HEK293 (cell line): ENCODE measurements around the gene TMEM181.
"Not testable (repeated sequence)": the region's sequence is repeated elsewhere in the genome, so short reads cannot be mapped to it uniquely, and the experiment has no call there.

Experiments used
- CTCF ChIA-PET: fragments of 350-600 bp; formaldehyde crosslinking; extraction: SDS; loops from one replicate; lab custom pipeline; 2021; ENCODE audit warnings: antibody characterized with exemption; lab: Yijun Ruan, JAX
- POLR2A ChIA-PET: fragments of 300-600 bp; formaldehyde crosslinking; extraction: SDS; loops from one replicate; lab custom pipeline; 2020; ENCODE audit warnings: antibody characterized with exemption, inconsistent platforms; lab: Yijun Ruan, JAX
- H3K27ac ChIP-seq: fragments of 200-500 bp; sonication (Bioruptor generic); 2 replicates; pipeline ENCODE4 v1.5.1; 2014; ENCODE audit warnings: low read depth, low read length, control low read depth, inconsistent platforms; ENCODE audit errors: extremely low read depth
- H3K36me3 ChIP-seq, 2 experiments: fragments of 200-500 bp in 1 of 2; sonication (Bioruptor generic) in 1 of 2; 1 replicate in 1 of 2; 2 replicates in 1 of 2; pipeline ENCODE4 v1.5.1; 2014 to 2017; ENCODE audit warnings: inconsistent platforms in 2 of 2, low read length in 2 of 2; ENCODE audit not compliant: control insufficient read depth in 2 of 2, insufficient read depth in 1 of 2
- H3K4me1 ChIP-seq: fragments of 200-500 bp; sonication (Bioruptor generic); 2 replicates; pipeline ENCODE4 v1.5.1; 2014; ENCODE audit warnings: mild to moderate bottlenecking, low read length, inconsistent platforms; ENCODE audit not compliant: control insufficient read depth, insufficient read depth
- H3K4me3 ChIP-seq: 2 replicates; pipeline ENCODE4 v1.5.1; 2011; ENCODE audit warnings: low read depth, mild to moderate bottlenecking, control low read depth, low read length, moderate library complexity
- H3K9me3 ChIP-seq: fragments of 200-500 bp; sonication (Bioruptor generic); 2 replicates; pipeline ENCODE4 v1.5.1; 2014; ENCODE audit warnings: low read depth, low read length, inconsistent platforms; ENCODE audit not compliant: control insufficient read depth, insufficient read depth
- GLI2 ChIP-seq: fragments of 450-650 bp; formaldehyde crosslinking; IDR thresholded peaks from 2 replicates; pipeline ENCODE4; 2017; ENCODE audit warnings: missing biosample characterization, missing genetic modification characterization, low read depth, borderline replicate concordance
- IKZF3 ChIP-seq: fragments of 450-650 bp; IDR thresholded peaks from 2 replicates; pipeline ENCODE4 v1.5.0; 2018; ENCODE audit warnings: missing biosample characterization, mild to moderate bottlenecking, missing genetic modification characterization, moderate library complexity
- OVOL3 ChIP-seq: fragments of 450-650 bp; formaldehyde crosslinking; IDR thresholded peaks from 2 replicates; pipeline ENCODE4 v1.5.1; 2016; ENCODE audit warnings: missing biosample characterization, missing genetic modification characterization
- SCRT2 ChIP-seq: fragments of 450-650 bp; formaldehyde crosslinking; IDR thresholded peaks from 2 replicates; pipeline ENCODE4 v1.5.1; 2016; ENCODE audit warnings: missing biosample characterization, missing genetic modification characterization
- YY2 ChIP-seq: fragments of 450-650 bp; formaldehyde crosslinking; IDR thresholded peaks from 2 replicates; pipeline ENCODE4 v1.5.1; 2016; ENCODE audit warnings: missing biosample characterization, missing genetic modification characterization
- ZFP41 ChIP-seq: fragments of 450-650 bp; formaldehyde crosslinking; IDR thresholded peaks from 2 replicates; pipeline ENCODE4 v1.5.1; 2016; ENCODE audit warnings: missing biosample characterization, missing genetic modification characterization, borderline replicate concordance
- ZIC2 ChIP-seq: fragments of 450-650 bp; formaldehyde crosslinking; IDR thresholded peaks from 2 replicates; pipeline ENCODE4 v1.5.1; 2016; ENCODE audit warnings: missing biosample characterization, missing genetic modification characterization
- ZNF10 ChIP-seq: fragments of 450-650 bp; formaldehyde crosslinking; IDR thresholded peaks from 2 replicates; pipeline ENCODE4 v1.5.1; 2017; ENCODE audit warnings: missing biosample characterization, missing genetic modification characterization
- ZNF114 ChIP-seq: fragments of 450-650 bp; formaldehyde crosslinking; IDR thresholded peaks from 2 replicates; pipeline ENCODE4 v1.5.0; 2017; ENCODE audit warnings: missing biosample characterization, missing genetic modification characterization
- ZNF146 ChIP-seq: fragments of 450-650 bp; formaldehyde crosslinking; IDR thresholded peaks from 2 replicates; pipeline ENCODE4 v1.5.1; 2016; ENCODE audit warnings: missing biosample characterization, missing genetic modification characterization
- ZNF175 ChIP-seq: fragments of 450-650 bp; formaldehyde crosslinking; IDR thresholded peaks from 2 replicates; pipeline ENCODE4 v1.5.1; 2016; ENCODE audit warnings: missing biosample characterization, missing genetic modification characterization
- ZNF292 ChIP-seq: fragments of 450-650 bp; formaldehyde crosslinking; IDR thresholded peaks from 2 replicates; pipeline ENCODE4 v1.5.1; 2016; ENCODE audit warnings: low read depth, missing biosample characterization, missing genetic modification characterization, borderline replicate concordance
- ZNF521 ChIP-seq: fragments of 450-650 bp; formaldehyde crosslinking; IDR thresholded peaks from 2 replicates; pipeline ENCODE4 v1.5.1; 2017; ENCODE audit warnings: missing biosample characterization, mild to moderate bottlenecking, missing genetic modification characterization
- ZNF544 ChIP-seq: fragments of 450-650 bp; formaldehyde crosslinking; IDR thresholded peaks from 2 replicates; pipeline ENCODE4 v1.5.0; 2017; ENCODE audit warnings: missing biosample characterization, missing genetic modification characterization
- ZNF549 ChIP-seq: fragments of 450-650 bp; IDR thresholded peaks from 2 replicates; pipeline ENCODE4 v1.5.1; 2018; ENCODE audit warnings: missing biosample characterization, missing genetic modification characterization, mild to moderate bottlenecking, inconsistent platforms, moderate library complexity
- ZNF555 ChIP-seq: fragments of 450-650 bp; formaldehyde crosslinking; conservative IDR thresholded peaks from 2 replicates; pipeline ENCODE4 v1.5.1; 2017; ENCODE audit warnings: missing biosample characterization, mild to moderate bottlenecking, missing genetic modification characterization, inconsistent platforms
- ZNF596 ChIP-seq: fragments of 450-650 bp; IDR thresholded peaks from 2 replicates; pipeline ENCODE4 v1.5.0; 2018; ENCODE audit warnings: missing biosample characterization, mild to moderate bottlenecking, missing genetic modification characterization, moderate library complexity
- ZNF621 ChIP-seq: fragments of 450-650 bp; formaldehyde crosslinking; IDR thresholded peaks from 2 replicates; pipeline ENCODE4 v1.5.1; 2017; ENCODE audit warnings: missing biosample characterization, missing genetic modification characterization
- ZNF658 ChIP-seq: fragments of 450-650 bp; formaldehyde crosslinking; IDR thresholded peaks from 2 replicates; pipeline ENCODE4; 2016; ENCODE audit warnings: missing biosample characterization, missing genetic modification characterization
- ZNF707 ChIP-seq: fragments of 450-650 bp; formaldehyde crosslinking; IDR thresholded peaks from 2 replicates; pipeline ENCODE4 v1.5.1; 2016; ENCODE audit warnings: missing biosample characterization, missing genetic modification characterization
- ZNF776 ChIP-seq: fragments of 450-650 bp; formaldehyde crosslinking; IDR thresholded peaks from 2 replicates; pipeline ENCODE4 v1.5.0; 2017; ENCODE audit warnings: missing biosample characterization, missing genetic modification characterization, borderline replicate concordance

Gene TMEM181

GRCh38 chr6:158521759-158522158 is 38.1 kb upstream of the TMEM181 start:
- H3K27ac ChIP-seq = no peak overlapping the region
- H3K4me1 ChIP-seq = 0 out of 2 replicates have a peak, but pooled peaks cover 4% of the 10 kb centered on the region
- H3K4me3 ChIP-seq = no peak overlapping the region
- POLR2A ChIA-PET = no interaction called here
- H3K36me3 ChIP-seq = no peaks in the 10 kb centered on the region
- no peaks in the 10 kb centered on the region for H3K9me3 ChIP-seq
- CTCF ChIA-PET = no interaction called here
- no peak for TF ChIP-seq ZNF658 (tag by site-specific recombination)
- TF ChIP-seq ZIC2 (tag by site-specific recombination) = no peak
- no peak for TF ChIP-seq ZNF114 (tag by site-specific recombination)

GRCh38 chr6:158522616-158523015 is 37.3 kb upstream of the TMEM181 start:
- POLR2A ChIA-PET = no interaction called here
- Histone ChIP-seq H3K36me3 (no peaks in the 10 kb centered on the region), H3K4me1 (0 out of 2 replicates have a peak, but pooled peaks cover 4% of the 10 kb centered on the region), H3K27ac (no peak overlapping the region)
- TF ChIP-seq ZNF175 (tag by site-specific recombination) = no peak
- no peak for TF ChIP-seq SCRT2
- no peak for TF ChIP-seq OVOL3
- TF ChIP-seq ZNF544 (tag by site-specific recombination) = no peak
- no peak for TF ChIP-seq ZNF521 (tag by site-specific recombination)
- TF ChIP-seq YY2 (tag by site-specific recombination) = no peak
- no peak for TF ChIP-seq ZNF621 (tag by site-specific recombination)
- no peak for TF ChIP-seq ZNF707
- TF ChIP-seq ZNF146 (tag by site-specific recombination) = no peak
- TF ChIP-seq ZNF555 = no peak
- TF ChIP-seq ZNF776 = no peak
- no peak for TF ChIP-seq IKZF3 (tag by site-specific recombination)
- TF ChIP-seq ZNF10 (tag by site-specific recombination) = no peak
- no peak for TF ChIP-seq ZNF292
- TF ChIP-seq ZNF549 (tag by site-specific recombination) = no peak
- no peak for TF ChIP-seq GLI2 (tag by site-specific recombination)
- no peak for TF ChIP-seq ZFP41 (tag by site-specific recombination)
- TF ChIP-seq ZNF596 (tag by site-specific recombination) = no peak
- TF ChIP-seq, all 188 proteins: peak for 0
- CTCF ChIA-PET = no interaction called here
- Histone ChIP-seq H3K9me3 (no peaks in the 10 kb centered on the region), H3K4me3 (no peak overlapping the region)

- POLR2A ChIA-PET = no interaction called here
- no peak for TF ChIP-seq ZNF292
- TF ChIP-seq, all 188 proteins: peak for 0
- Histone ChIP-seq H3K27ac (no peak overlapping the region), H3K4me3 (no peak overlapping the region), H3K4me1 (no peaks in the 10 kb centered on the region), H3K9me3 (no peaks in the 10 kb centered on the region), H3K36me3 (no peaks in the 10 kb centered on the region)
- CTCF ChIA-PET = interaction anchor here (1.1 kb wide), 2 partner anchors 80 to 303 kb away, joined by 6 to 9 read pairs; no protein-coding TSS in a partner anchor
These were observed 35.6 kb upstream of the TMEM181 start for GRCh38 chr6:158524311-158524710.

- H3K36me3 ChIP-seq, POLR2A ChIA-PET, H3K27ac ChIP-seq, H3K4me3 ChIP-seq, H3K4me1 ChIP-seq, H3K9me3 ChIP-seq: not testable (repeated sequence)
- CTCF ChIA-PET = interaction anchor here (2.2 kb wide), 1 partner anchor 9 kb away, joined by 6 read pairs; no protein-coding TSS in a partner anchor
These were observed 32.0 kb upstream of the TMEM181 start for GRCh38 chr6:158527858-158528257.
